WTC11 (cell line): ENCODE results near the gene MDGA2. TPM values are rescaled to one million over a fixed set of nuclear protein-coding genes. Genes with fewer than 3 reads are reported as not detected.

Experiments used
- ATAC-seq: fragments of 200-7000 bp; cut with Tn5 transposase; 2 replicates; pipeline ENCODE4 v1.10.0; 2021; ENCODE audit warnings: mild to moderate bottlenecking, moderate library complexity
- CTCF ChIA-PET: fragments of 300-600 bp; sonication (Branson Sonifier 250); formaldehyde crosslinking; loops from one replicate; lab custom pipeline; 2021; ENCODE audit warnings: antibody characterized with exemption; lab: Charles Lee
- POLR2A ChIA-PET: fragments of 350-600 bp; sonication (Branson Sonifier 250); formaldehyde crosslinking; loops from one replicate; lab custom pipeline; 2021; ENCODE audit warnings: antibody characterized with exemption; lab: Charles Lee
- DNase-seq: peaks from one replicate; pipeline ENCODE4 v3.0.0; 2021; ENCODE audit warnings: low spot score
- H3K27ac Mint-ChIP-seq: 2 replicates; pipeline ENCODE4 v1.8.0; 2021; ENCODE audit warnings: mixed read lengths
- H3K27me3 Mint-ChIP-seq: 2 replicates; pipeline ENCODE4 v1.8.0; 2021; ENCODE audit warnings: low read depth, mild to moderate bottlenecking, moderate library complexity, mixed read lengths
- H3K36me3 Mint-ChIP-seq: 2 replicates; pipeline ENCODE4 v1.8.0; 2021; ENCODE audit warnings: mixed read lengths
- H3K4me1 Mint-ChIP-seq: 2 replicates; pipeline ENCODE4 v1.8.0; 2022; ENCODE audit warnings: mixed read lengths
- H3K4me3 Mint-ChIP-seq: 2 replicates; pipeline ENCODE4 v1.8.0; 2021; ENCODE audit warnings: mild to moderate bottlenecking, moderate library complexity, mixed read lengths
- H3K9me3 Mint-ChIP-seq: 2 replicates; pipeline ENCODE4 v1.8.0; 2021; ENCODE audit warnings: mixed read lengths
- E2F1 ChIP-seq: sonication (generic); formaldehyde crosslinking; IDR thresholded peaks from 2 replicates; pipeline ENCODE4 v1.8.0; 2022; ENCODE audit warnings: mild to moderate bottlenecking, missing genetic modification reagents
- ERG ChIP-seq: fragments of 250-450 bp; sonication (Bioruptor Pico); IDR thresholded peaks from 2 replicates; pipeline ENCODE4 v1.8.0; 2021; ENCODE audit warnings: mild to moderate bottlenecking
- FOXJ3 ChIP-seq: sonication (generic); formaldehyde crosslinking; IDR thresholded peaks from 2 replicates; pipeline ENCODE4 v1.9.0; 2021; ENCODE audit warnings: missing genetic modification reagents, mild to moderate bottlenecking, borderline replicate concordance
- HMGA2 ChIP-seq: fragments of 250-450 bp; sonication (Bioruptor Pico); IDR thresholded peaks from 2 replicates; pipeline ENCODE4 v1.4.0; 2021; ENCODE audit warnings: mild to moderate bottlenecking, moderate library complexity
- HMGXB4 ChIP-seq: sonication (generic); formaldehyde crosslinking; IDR thresholded peaks from 2 replicates; pipeline ENCODE4 v1.8.1; 2023; ENCODE audit warnings: mild to moderate bottlenecking, moderate library complexity, missing genetic modification reagents
- JAZF1 ChIP-seq: fragments of 250-450 bp; sonication (Bioruptor Pico); IDR thresholded peaks from 2 replicates; pipeline ENCODE4 v1.9.0; 2021; ENCODE audit warnings: moderate library complexity, mild to moderate bottlenecking, inconsistent platforms
- MAX ChIP-seq: sonication (generic); formaldehyde crosslinking; IDR thresholded peaks from 2 replicates; pipeline ENCODE4 v1.8.0; 2022; ENCODE audit warnings: mild to moderate bottlenecking, missing genetic modification reagents
- NFE2L1 ChIP-seq: sonication (generic); formaldehyde crosslinking; IDR thresholded peaks from 2 replicates; pipeline ENCODE4 v1.8.1; 2023; ENCODE audit warnings: missing genetic modification reagents
- NFYB ChIP-seq: sonication (generic); formaldehyde crosslinking; conservative IDR thresholded peaks from 2 replicates; pipeline ENCODE4 v1.8.0; 2022; ENCODE audit warnings: low read depth, missing genetic modification reagents
- TEAD1 ChIP-seq: sonication (generic); formaldehyde crosslinking; IDR thresholded peaks from 2 replicates; pipeline ENCODE4 v1.8.0; 2022; ENCODE audit warnings: mild to moderate bottlenecking, missing genetic modification reagents
- ZNF138 ChIP-seq: sonication (generic); formaldehyde crosslinking; conservative IDR thresholded peaks from 2 replicates; pipeline ENCODE4 v1.8.1; 2022; ENCODE audit warnings: mild to moderate bottlenecking, moderate library complexity, missing genetic modification reagents
- ZNF671 ChIP-seq: fragments of 250-450 bp; sonication (Bioruptor Pico); IDR thresholded peaks from 2 replicates; pipeline ENCODE4 v1.8.0; 2021; ENCODE audit warnings: mild to moderate bottlenecking
- total RNA-seq: library from RNA; stranded (reverse); gene quantifications from 3 replicates; pipeline ENCODE4 v1.2.3, GENCODE V29; 2021
- TF ChIP-seq, protein P1 (sequence below): fragments of 250-450 bp; sonication (Bioruptor Pico); conservative IDR thresholded peaks from 2 replicates; pipeline ENCODE4 v1.9.0; 2021; ENCODE audit warnings: mild to moderate bottlenecking
- TF ChIP-seq, protein P2 (sequence below): sonication (generic); formaldehyde crosslinking; IDR thresholded peaks from 2 replicates; pipeline ENCODE4 v1.8.0; 2023; ENCODE audit warnings: mild to moderate bottlenecking, missing genetic modification reagents
- TF ChIP-seq, protein P3 (sequence below): sonication (generic); formaldehyde crosslinking; IDR thresholded peaks from 2 replicates; pipeline ENCODE4 v1.8.1; 2023; ENCODE audit warnings: mild to moderate bottlenecking, missing genetic modification reagents

Gene MDGA2
- total RNA-seq, 1 experiment from 2014 or later, result 4.9 TPM

DNA sequence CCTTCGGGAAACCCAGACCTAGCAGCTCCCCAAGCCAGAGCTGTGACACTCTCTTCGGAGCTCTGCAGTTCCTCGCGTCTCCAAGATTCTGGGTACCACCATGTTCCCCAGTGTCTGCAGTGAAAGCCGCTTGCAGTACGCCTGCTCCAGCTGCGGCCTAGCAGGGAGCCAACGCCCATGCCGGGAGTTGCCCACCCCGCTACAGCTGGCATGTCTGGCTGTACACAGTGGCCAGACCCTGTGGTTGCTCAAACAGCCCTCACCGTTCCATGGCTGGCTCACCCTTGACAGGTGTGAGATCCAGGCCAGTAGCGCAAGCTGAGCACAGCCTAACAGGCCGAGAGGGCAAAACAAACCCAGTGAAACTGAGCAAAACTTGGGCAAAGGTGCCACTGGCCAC is 520.0 kb downstream of the MDGA2 start (continued):
- no peak for TF ChIP-seq ZNF671 (CRISPR knock-in tag)
- TF ChIP-seq, all 79 proteins: peak for 0

DNA sequence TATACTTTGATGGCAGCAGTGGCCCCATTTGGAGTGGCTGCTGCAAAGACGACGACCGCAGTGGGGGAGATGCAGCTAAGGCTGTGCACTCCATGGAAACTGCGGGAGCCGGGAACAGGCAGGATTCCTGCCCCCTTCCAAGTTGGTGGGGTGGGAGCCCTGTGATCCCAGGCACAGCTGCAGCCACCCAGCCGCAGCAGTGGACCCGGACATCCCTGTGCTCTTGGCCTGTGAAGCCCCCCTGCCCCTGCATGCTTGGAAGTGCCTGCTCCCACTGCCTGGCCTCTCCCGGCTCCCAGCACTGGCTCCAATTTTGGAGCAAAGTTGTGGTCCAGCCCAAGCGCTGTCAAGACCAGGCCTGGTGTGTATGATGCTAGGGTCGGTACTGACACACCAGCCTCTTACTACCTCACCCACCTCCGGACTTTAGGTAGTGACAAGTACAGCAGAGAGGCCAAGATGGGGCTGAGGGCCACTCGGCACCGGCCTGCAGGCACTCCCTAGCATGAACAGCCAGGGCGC is 521.1 kb downstream of the MDGA2 start:
- TF ChIP-seq NFE2L1 (CRISPR knock-in tag) (no peak), JAZF1 (CRISPR knock-in tag) (no peak), E2F1 (CRISPR knock-in tag) (no peak), HMGXB4 (CRISPR knock-in tag) (no peak), ERG (CRISPR knock-in tag) (no peak)
- TF ChIP-seq, protein P1, sequence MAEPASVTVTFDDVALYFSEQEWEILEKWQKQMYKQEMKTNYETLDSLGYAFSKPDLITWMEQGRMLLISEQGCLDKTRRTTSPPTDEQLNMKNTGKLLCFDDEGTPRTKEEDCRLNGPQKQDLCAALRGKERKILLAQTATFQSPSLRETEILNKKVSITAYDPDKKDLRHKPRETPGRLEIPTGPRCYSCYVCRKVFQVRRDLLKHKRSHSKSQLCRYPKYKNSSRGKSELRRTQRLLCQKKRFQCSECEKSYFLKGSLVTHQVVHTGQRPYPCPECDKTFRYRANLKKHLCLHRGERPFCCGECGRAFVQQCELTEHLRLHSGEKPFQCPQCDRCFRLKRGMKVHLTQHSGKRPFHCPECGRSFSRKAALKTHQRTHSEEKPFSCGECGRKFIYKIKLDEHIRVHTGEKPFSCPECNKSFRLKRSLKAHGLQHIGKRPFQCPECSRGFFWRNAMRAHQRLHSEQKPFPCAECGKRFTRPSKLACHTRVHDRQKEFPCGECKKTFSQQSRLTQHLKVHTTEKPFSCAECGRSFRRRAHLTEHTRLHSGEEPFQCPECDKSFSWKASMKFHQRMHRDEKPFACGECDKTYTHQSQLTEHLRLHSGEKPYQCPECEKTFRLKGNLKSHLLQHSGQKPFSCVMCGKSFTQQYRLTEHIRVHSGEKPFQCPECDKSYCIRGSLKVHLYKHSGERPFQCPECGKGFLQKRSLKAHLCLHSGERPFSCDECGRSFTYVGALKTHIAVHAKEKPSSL (CRISPR knock-in tag), result no peak
- no peaks in the 10 kb centered on the region for H3K27me3 Mint-ChIP-seq
- CTCF ChIA-PET, result no interaction called here

GRCh38 chr14:47153746-47154145 is 521.7 kb downstream of the MDGA2 start:
- no peak for DNase-seq
- ChIA-PET CTCF (no interaction called here), POLR2A (no interaction called here)
- Mint-ChIP-seq H3K9me3 (peaks cover 29% of the 10 kb centered on the region), H3K27me3 (no peaks in the 10 kb centered on the region), H3K27ac (no peak overlapping the region), H3K4me3 (no peak overlapping the region), H3K4me1 (peaks cover 3% of the 10 kb centered on the region; the same call in 1 of the 2 replicates), H3K36me3 (peaks cover 3% of the 10 kb centered on the region; the same call in 1 of the 2 replicates)
- ATAC-seq, result no peak
- TF ChIP-seq HMGA2 (no peak), MAX (CRISPR knock-in tag) (no peak), HMGXB4 (CRISPR knock-in tag) (no peak), NFYB (CRISPR knock-in tag) (no peak), FOXJ3 (CRISPR knock-in tag) (no peak), ZNF138 (CRISPR knock-in tag) (no peak), TEAD1 (no peak)
- TF ChIP-seq, protein P2, sequence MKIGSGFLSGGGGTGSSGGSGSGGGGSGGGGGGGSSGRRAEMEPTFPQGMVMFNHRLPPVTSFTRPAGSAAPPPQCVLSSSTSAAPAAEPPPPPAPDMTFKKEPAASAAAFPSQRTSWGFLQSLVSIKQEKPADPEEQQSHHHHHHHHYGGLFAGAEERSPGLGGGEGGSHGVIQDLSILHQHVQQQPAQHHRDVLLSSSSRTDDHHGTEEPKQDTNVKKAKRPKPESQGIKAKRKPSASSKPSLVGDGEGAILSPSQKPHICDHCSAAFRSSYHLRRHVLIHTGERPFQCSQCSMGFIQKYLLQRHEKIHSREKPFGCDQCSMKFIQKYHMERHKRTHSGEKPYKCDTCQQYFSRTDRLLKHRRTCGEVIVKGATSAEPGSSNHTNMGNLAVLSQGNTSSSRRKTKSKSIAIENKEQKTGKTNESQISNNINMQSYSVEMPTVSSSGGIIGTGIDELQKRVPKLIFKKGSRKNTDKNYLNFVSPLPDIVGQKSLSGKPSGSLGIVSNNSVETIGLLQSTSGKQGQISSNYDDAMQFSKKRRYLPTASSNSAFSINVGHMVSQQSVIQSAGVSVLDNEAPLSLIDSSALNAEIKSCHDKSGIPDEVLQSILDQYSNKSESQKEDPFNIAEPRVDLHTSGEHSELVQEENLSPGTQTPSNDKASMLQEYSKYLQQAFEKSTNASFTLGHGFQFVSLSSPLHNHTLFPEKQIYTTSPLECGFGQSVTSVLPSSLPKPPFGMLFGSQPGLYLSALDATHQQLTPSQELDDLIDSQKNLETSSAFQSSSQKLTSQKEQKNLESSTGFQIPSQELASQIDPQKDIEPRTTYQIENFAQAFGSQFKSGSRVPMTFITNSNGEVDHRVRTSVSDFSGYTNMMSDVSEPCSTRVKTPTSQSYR (CRISPR knock-in tag), result no peak
- TF ChIP-seq, protein P3, sequence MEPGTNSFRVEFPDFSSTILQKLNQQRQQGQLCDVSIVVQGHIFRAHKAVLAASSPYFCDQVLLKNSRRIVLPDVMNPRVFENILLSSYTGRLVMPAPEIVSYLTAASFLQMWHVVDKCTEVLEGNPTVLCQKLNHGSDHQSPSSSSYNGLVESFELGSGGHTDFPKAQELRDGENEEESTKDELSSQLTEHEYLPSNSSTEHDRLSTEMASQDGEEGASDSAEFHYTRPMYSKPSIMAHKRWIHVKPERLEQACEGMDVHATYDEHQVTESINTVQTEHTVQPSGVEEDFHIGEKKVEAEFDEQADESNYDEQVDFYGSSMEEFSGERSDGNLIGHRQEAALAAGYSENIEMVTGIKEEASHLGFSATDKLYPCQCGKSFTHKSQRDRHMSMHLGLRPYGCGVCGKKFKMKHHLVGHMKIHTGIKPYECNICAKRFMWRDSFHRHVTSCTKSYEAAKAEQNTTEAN (CRISPR knock-in tag), result no peak

More for the DNA sequence above, 521.1 kb downstream of the MDGA2 start:
- POLR2A ChIA-PET, result no interaction called here
- Mint-ChIP-seq H3K27ac (no peak overlapping the region), H3K4me1 (peaks cover 3% of the 10 kb centered on the region; the same call in 1 of the 2 replicates), H3K36me3 (0 out of 2 replicates have a peak, but pooled peaks cover 3% of the 10 kb centered on the region), H3K9me3 (peaks cover 29% of the 10 kb centered on the region), H3K4me3 (no peak overlapping the region)
- DNase-seq (no peak), ATAC-seq (no peak)
